Coronary artery (tissue), 2 donors: Measurements from ENCODE around the gene POFUT2.

Source experiments
- DNase-seq: peaks from one replicate; pipeline ENCODE4 v3.0.0-alpha.2; 2017; ENCODE audit warnings: low spot score
- H3K27ac ChIP-seq, 2 donors: fragments of 200-600 bp; sonication (generic); one replicate each; pipeline ENCODE4 v1.5.1; 2016 to 2019
- H3K4me3 ChIP-seq: fragments of 200-600 bp; sonication (generic); 2 replicates; pipeline ENCODE4 v1.5.1; 2016; ENCODE audit warnings: mild to moderate bottlenecking, moderate library complexity
- TF ChIP-seq, protein P1 (sequence below): fragments of 200-600 bp; sonication (generic); IDR thresholded peaks from one replicate; pipeline ENCODE4 v1.5.1; 2019; ENCODE audit warnings: antibody characterized with exemption

POFUT2 gene

DNA sequence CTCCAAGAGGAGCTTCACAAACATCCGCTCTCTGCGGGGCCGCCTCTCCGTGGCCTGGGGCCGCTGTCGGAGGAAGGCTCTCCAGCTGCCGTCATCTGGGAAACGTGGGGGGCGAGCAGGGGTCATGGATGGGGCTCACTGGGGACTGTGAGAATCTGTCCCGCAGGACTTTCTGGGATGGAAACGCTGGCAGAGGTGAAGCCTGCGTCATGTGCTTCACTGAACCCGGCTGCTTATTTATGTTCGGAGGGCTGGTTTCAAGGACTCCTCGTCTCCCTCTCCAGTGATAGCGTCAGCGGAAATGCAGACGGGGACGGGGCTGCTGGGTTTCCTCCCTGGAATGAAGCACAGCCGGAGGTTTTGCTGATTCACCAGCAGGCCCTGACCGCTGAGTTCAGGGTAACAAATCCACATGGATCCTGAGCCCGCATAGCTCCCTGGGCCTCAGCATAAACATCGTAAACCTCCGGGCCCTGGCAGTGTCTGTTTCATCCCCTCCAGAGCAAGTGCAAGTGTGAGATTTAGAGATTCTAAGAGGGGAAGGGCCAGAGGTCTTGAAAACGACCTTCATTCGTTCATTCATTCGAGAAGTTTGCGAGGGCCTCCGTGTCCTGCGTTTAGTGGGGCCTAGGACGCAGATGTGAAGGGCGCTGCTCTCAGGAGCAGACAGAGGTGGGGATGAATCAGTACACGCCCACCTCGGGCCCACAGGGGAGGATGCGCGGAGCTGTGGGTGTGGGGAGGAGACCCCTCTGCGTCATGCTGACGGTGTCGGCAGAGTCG lies 7.0 kb upstream of the POFUT2 start:
- Histone ChIP-seq H3K4me3 (peak overlapping the region; percentile 31), H3K27ac (peak overlapping the region; percentile 95 to 98)
- TF ChIP-seq, protein P1, sequence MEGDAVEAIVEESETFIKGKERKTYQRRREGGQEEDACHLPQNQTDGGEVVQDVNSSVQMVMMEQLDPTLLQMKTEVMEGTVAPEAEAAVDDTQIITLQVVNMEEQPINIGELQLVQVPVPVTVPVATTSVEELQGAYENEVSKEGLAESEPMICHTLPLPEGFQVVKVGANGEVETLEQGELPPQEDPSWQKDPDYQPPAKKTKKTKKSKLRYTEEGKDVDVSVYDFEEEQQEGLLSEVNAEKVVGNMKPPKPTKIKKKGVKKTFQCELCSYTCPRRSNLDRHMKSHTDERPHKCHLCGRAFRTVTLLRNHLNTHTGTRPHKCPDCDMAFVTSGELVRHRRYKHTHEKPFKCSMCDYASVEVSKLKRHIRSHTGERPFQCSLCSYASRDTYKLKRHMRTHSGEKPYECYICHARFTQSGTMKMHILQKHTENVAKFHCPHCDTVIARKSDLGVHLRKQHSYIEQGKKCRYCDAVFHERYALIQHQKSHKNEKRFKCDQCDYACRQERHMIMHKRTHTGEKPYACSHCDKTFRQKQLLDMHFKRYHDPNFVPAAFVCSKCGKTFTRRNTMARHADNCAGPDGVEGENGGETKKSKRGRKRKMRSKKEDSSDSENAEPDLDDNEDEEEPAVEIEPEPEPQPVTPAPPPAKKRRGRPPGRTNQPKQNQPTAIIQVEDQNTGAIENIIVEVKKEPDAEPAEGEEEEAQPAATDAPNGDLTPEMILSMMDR: no peak
- DNase-seq: peak; percentile 99

- no peak for DNase-seq
- Histone ChIP-seq H3K27ac (peak overlapping the region; percentile 95 to 98), H3K4me3 (peak overlapping the region; percentile 31)
- TF ChIP-seq, protein P1: no peak
These were observed 6.2 kb upstream of the POFUT2 start for GRCh38 chr21:45293726-45294401.

DNA sequence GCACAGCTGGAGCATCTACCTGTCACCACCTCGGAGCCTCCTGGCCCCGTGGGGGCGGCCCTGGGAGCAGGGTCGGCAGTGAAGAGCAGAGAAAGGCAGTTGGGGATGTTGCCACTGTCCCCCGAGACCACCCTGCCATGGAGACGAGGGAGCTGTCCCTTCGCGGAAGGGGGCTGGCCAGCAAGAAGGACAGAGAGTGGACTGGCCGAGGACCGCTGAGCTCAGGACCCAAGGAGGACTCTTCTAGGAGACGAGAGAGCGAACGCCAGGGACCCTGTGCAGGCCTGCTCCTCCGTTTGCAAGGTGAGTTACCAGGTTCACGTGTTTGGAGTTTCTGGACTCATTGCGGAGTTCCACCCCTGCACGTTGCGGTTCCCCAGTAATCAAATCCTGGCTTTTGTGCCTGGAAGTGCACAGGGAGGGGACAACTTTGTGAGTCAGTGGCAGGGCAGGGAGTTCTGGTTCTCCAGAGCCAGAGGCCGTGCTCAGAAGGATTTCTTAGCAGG lies 5.6 kb upstream of the POFUT2 start:
- peak; percentile 85 for DNase-seq
- Histone ChIP-seq H3K4me3 (no peak overlapping the region), H3K27ac (peak overlapping the region; percentile 95 to 98)
- TF ChIP-seq, protein P1: no peak

- Histone ChIP-seq H3K27ac (peak overlapping the region; percentile 95 to 98), H3K4me3 (no peak overlapping the region)
- DNase-seq: peak; percentile 93
- TF ChIP-seq, protein P1: peak; percentile 99
These were observed 4.9 kb upstream of the POFUT2 start for GRCh38 chr21:45292399-45293219.

- peak; percentile 79 for DNase-seq
These were observed 4.1 kb upstream of the POFUT2 start for GRCh38 chr21:45291613-45292398.

More at GRCh38 chr21:45291613-45292398, 4.1 kb upstream of the POFUT2 start:
- Histone ChIP-seq H3K27ac (peak overlapping the region; percentile 15 to 95), H3K4me3 (no peak overlapping the region)
- TF ChIP-seq, protein P1: no peak
